K562 (cell line): ENCODE measurements around the gene N4BP2.

Experiments
- EGR1 ChIP-seq: fragments of 450-650 bp; conservative IDR thresholded peaks from 2 replicates; pipeline ENCODE4 v1.6.1; 2017; ENCODE audit warnings: mild to moderate bottlenecking
- HEY1 ChIP-seq: fragments of 250-450 bp; sonication (Bioruptor Pico); IDR thresholded peaks from 2 replicates; pipeline ENCODE4 v1.5.0; 2020; ENCODE audit warnings: mild to moderate bottlenecking, moderate library complexity, borderline replicate concordance
- NCOR1 ChIP-seq: fragments of 450-650 bp; IDR thresholded peaks from 2 replicates; pipeline ENCODE4 v1.6.1; 2016; ENCODE audit warnings: mild to moderate bottlenecking, moderate library complexity
- PBX2 ChIP-seq, 2 experiments: IDR thresholded peaks in 1 of 2; conservative IDR thresholded peaks in 1 of 2; 2 replicates each; pipeline ENCODE4 v1.6.1; 2016; ENCODE audit warnings: low read depth in 2 of 2, mild to moderate bottlenecking in 1 of 2, missing compliant biosample characterization in 1 of 2, missing genetic modification characterization in 1 of 2, moderate library complexity in 1 of 2
- POLR2A ChIP-seq: fragments of 450-650 bp; conservative IDR thresholded peaks from 2 replicates; pipeline ENCODE4 v1.6.1; 2016
- U2AF2 ChIP-seq: fragments of 200-400 bp; formaldehyde crosslinking; optimal IDR thresholded peaks from 2 replicates; pipeline ENCODE3; 2017; ENCODE audit warnings: low read depth, mild to moderate bottlenecking, low read length
- ZNF274 ChIP-seq: IDR thresholded peaks from 2 replicates; pipeline ENCODE4 v1.6.1; 2011; ENCODE audit warnings: low read depth, mild to moderate bottlenecking, low read length, moderate library complexity, borderline replicate concordance
- TF ChIP-seq, protein P1 (sequence below), 3 experiments: IDR thresholded peaks in 2 of 3; conservative IDR thresholded peaks in 1 of 3; 2 replicates each; pipeline ENCODE4 v1.5.1; 2011 to 2012; ENCODE audit warnings: low read length in 3 of 3, mild to moderate bottlenecking in 3 of 3, control low read depth in 2 of 3, improper control_type of control experiment in 1 of 3, inconsistent platforms in 1 of 3, low read depth in 1 of 3, mixed read lengths in 1 of 3, moderate library complexity in 1 of 3; ENCODE audit not compliant: insufficient read depth in 2 of 3

GRCh38 chr4:40173470-40173875 is 116.8 kb downstream of the N4BP2 start:
- no peak for TF ChIP-seq EGR1
- TF ChIP-seq U2AF2 = no peak
- TF ChIP-seq, protein P1, sequence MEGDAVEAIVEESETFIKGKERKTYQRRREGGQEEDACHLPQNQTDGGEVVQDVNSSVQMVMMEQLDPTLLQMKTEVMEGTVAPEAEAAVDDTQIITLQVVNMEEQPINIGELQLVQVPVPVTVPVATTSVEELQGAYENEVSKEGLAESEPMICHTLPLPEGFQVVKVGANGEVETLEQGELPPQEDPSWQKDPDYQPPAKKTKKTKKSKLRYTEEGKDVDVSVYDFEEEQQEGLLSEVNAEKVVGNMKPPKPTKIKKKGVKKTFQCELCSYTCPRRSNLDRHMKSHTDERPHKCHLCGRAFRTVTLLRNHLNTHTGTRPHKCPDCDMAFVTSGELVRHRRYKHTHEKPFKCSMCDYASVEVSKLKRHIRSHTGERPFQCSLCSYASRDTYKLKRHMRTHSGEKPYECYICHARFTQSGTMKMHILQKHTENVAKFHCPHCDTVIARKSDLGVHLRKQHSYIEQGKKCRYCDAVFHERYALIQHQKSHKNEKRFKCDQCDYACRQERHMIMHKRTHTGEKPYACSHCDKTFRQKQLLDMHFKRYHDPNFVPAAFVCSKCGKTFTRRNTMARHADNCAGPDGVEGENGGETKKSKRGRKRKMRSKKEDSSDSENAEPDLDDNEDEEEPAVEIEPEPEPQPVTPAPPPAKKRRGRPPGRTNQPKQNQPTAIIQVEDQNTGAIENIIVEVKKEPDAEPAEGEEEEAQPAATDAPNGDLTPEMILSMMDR (IDR thresholded peaks at IDR 0.05 in 2 of 3, conservative IDR thresholded peaks at IDR 0.05 in 1 of 3; ENCODE audit: insufficient read depth in 2 of 3, low read depth in 1 of 3, low read length in 3 of 3) = no peak
- TF ChIP-seq POLR2A = no peak
- TF ChIP-seq ZNF274 = no peak
- TF ChIP-seq HEY1 (CRISPR knock-in tag) = no peak
- no peak for TF ChIP-seq NCOR1
- TF ChIP-seq PBX2 (CRISPR knock-in tag; IDR thresholded peaks at IDR 0.05; ENCODE audit: low read depth) = no peak
- TF ChIP-seq PBX2 (tag; conservative IDR thresholded peaks at IDR 0.05; ENCODE audit: low read depth) = no peak
